Astrocyte (in vitro differentiated cells and primary cell): ENCODE data around the gene DOC2A. TPM values are rescaled to one million over a fixed set of nuclear protein-coding genes. Genes with fewer than 3 reads are reported as not detected.
"Not testable (repeated sequence)": the region's sequence is repeated elsewhere in the genome, so short reads cannot be mapped to it uniquely, and the experiment has no call there.

Experiments used
- DNase-seq: peaks from one replicate; pipeline ENCODE4 v3.0.0-alpha.2; 2010; ENCODE audit warnings: low read depth
- FAIRE-seq: peaks from 2 replicates; lab custom pipeline; 2011; peaks lifted over from hg19 to GRCh38; lab: Jason Lieb, UNC
- H2AFZ ChIP-seq: 2 replicates; pipeline ENCODE4 v1.6.0; 2012; ENCODE audit warnings: low read depth, low read length, inconsistent platforms
- H3K27ac ChIP-seq: 2 replicates; pipeline ENCODE4 v1.5.1; 2011; ENCODE audit warnings: low read depth, low read length, inconsistent platforms
- H3K27me3 ChIP-seq: 2 replicates; pipeline ENCODE4 v1.6.0; 2011; ENCODE audit warnings: low read length, inconsistent platforms; ENCODE audit not compliant: insufficient read depth
- H3K36me3 ChIP-seq: 2 replicates; pipeline ENCODE4 v1.5.1; 2011; ENCODE audit warnings: low read length, inconsistent platforms; ENCODE audit not compliant: insufficient read depth
- H3K4me1 ChIP-seq: 2 replicates; pipeline ENCODE4 v1.5.1; 2011; ENCODE audit warnings: low read length, inconsistent platforms; ENCODE audit not compliant: insufficient read depth
- H3K4me2 ChIP-seq: 2 replicates; pipeline ENCODE4 v1.6.0; 2012; ENCODE audit warnings: low read length, inconsistent platforms
- H3K4me3 ChIP-seq: 2 replicates; pipeline ENCODE4 v1.5.1; 2011; ENCODE audit warnings: low read depth, mild to moderate bottlenecking, low read length, inconsistent platforms; ENCODE audit not compliant: insufficient read depth
- H3K79me2 ChIP-seq: 2 replicates; pipeline ENCODE4 v1.6.0; 2012; ENCODE audit warnings: mild to moderate bottlenecking, low read length, inconsistent platforms; ENCODE audit not compliant: insufficient read depth
- H3K9ac ChIP-seq: 2 replicates; pipeline ENCODE4 v1.6.0; 2012; ENCODE audit warnings: mild to moderate bottlenecking, low read length, inconsistent platforms
- H3K9me3 ChIP-seq: 2 replicates; pipeline ENCODE4 v1.5.1; 2012; ENCODE audit warnings: low read depth, mild to moderate bottlenecking, low read length, inconsistent platforms; ENCODE audit not compliant: insufficient read depth
- H4K20me1 ChIP-seq: 2 replicates; pipeline ENCODE4 v1.6.0; 2012; ENCODE audit warnings: low read length, inconsistent platforms; ENCODE audit not compliant: insufficient read depth
- H3K27ac Mint-ChIP-seq: one replicate; pipeline ENCODE4 v1.8.0; 2021; ENCODE audit warnings: mild to moderate bottlenecking, mixed read lengths; ENCODE audit not compliant: unreplicated experiment
- H3K27me3 Mint-ChIP-seq: one replicate; pipeline ENCODE4 v1.8.0; 2021; ENCODE audit warnings: low read depth, mixed read lengths; ENCODE audit not compliant: unreplicated experiment
- H3K36me3 Mint-ChIP-seq: one replicate; pipeline ENCODE4 v1.8.0; 2021; ENCODE audit warnings: low read depth, mixed read lengths; ENCODE audit not compliant: unreplicated experiment
- H3K4me1 Mint-ChIP-seq: one replicate; pipeline ENCODE4 v1.8.0; 2021; ENCODE audit warnings: low read depth, mixed read lengths; ENCODE audit not compliant: unreplicated experiment
- H3K4me3 Mint-ChIP-seq: one replicate; pipeline ENCODE4 v1.8.0; 2021; ENCODE audit warnings: mild to moderate bottlenecking, moderate library complexity, mixed read lengths; ENCODE audit not compliant: unreplicated experiment
- H3K9me3 Mint-ChIP-seq: one replicate; pipeline ENCODE4 v1.8.0; 2021; ENCODE audit warnings: mild to moderate bottlenecking, mixed read lengths; ENCODE audit not compliant: unreplicated experiment
- CTCF ChIP-seq: IDR thresholded peaks from 2 replicates; pipeline ENCODE4 v1.5.1; 2011; ENCODE audit warnings: low read depth, mild to moderate bottlenecking, inconsistent platforms, low read length, moderate library complexity; ENCODE audit not compliant: insufficient read depth
- EZH2 ChIP-seq: IDR thresholded peaks from 2 replicates; pipeline ENCODE4 v1.6.1; 2012; ENCODE audit warnings: mild to moderate bottlenecking, low read length, inconsistent platforms; ENCODE audit not compliant: insufficient read depth
- total RNA-seq: library from RNA; stranded (reverse); gene quantifications from 2 replicates; pipeline ENCODE4 v1.2.1, GENCODE V29; 2021

The DOC2A gene
- total RNA-seq, 1 donor from 2014 or later, result 0.89 TPM

GRCh38 chr16:30018731-30019158 lies 7.9 kb upstream of the DOC2A start:
- DNase-seq, result no peak
- H3K4me3 Mint-ChIP-seq, result peak overlapping the region; percentile 68
- no peak for TF ChIP-seq CTCF
- no peak for TF ChIP-seq EZH2

GRCh38 chr16:30017937-30018336 lies 7.1 kb upstream of the DOC2A start:
- H3K4me3 ChIP-seq, H3K27me3 Mint-ChIP-seq, FAIRE-seq: not testable (repeated sequence)

More at GRCh38 chr16:30018731-30019158, 7.9 kb upstream of the DOC2A start:
- Histone ChIP-seq H3K4me1 (no peaks in the 10 kb centered on the region), H3K27ac (no peak overlapping the region), H3K9ac (no peak overlapping the region), H3K27me3 (no peaks in the 10 kb centered on the region), H3K9me3 (no peaks in the 10 kb centered on the region), H3K4me2 (no peak overlapping the region), H4K20me1 (no peaks in the 10 kb centered on the region), H2AFZ (no peak overlapping the region), H3K36me3 (no peaks in the 10 kb centered on the region), H3K4me3 (no peak overlapping the region), H3K79me2 (no peaks in the 10 kb centered on the region)
- H3K27ac Mint-ChIP-seq, result peak overlapping the region; percentile 50
- peaks cover 3% of the 10 kb centered on the region for H3K9me3 Mint-ChIP-seq
- no peak for FAIRE-seq
- H3K36me3 Mint-ChIP-seq, result no peaks in the 10 kb centered on the region
- peaks cover 11% of the 10 kb centered on the region for H3K27me3 Mint-ChIP-seq
- H3K4me1 Mint-ChIP-seq, result peaks cover 5% of the 10 kb centered on the region

GRCh38 chr16:30017277-30017656 lies 6.4 kb upstream of the DOC2A start:
- TF ChIP-seq CTCF (no peak), EZH2 (no peak)
- Histone ChIP-seq H3K79me2 (no peaks in the 10 kb centered on the region), H3K4me3 (no peak overlapping the region), H3K27ac (no peak overlapping the region), H3K4me1 (no peaks in the 10 kb centered on the region), H3K4me2 (no peak overlapping the region), H3K9ac (no peak overlapping the region), H3K9me3 (no peaks in the 10 kb centered on the region), H3K27me3 (no peaks in the 10 kb centered on the region), H3K36me3 (no peaks in the 10 kb centered on the region), H4K20me1 (no peaks in the 10 kb centered on the region), H2AFZ (no peak overlapping the region)
- H3K4me3 Mint-ChIP-seq, result no peak overlapping the region
- FAIRE-seq, result no peak
- peaks cover 3% of the 10 kb centered on the region for H3K9me3 Mint-ChIP-seq
- H3K27ac Mint-ChIP-seq, result no peak overlapping the region
- H3K36me3 Mint-ChIP-seq, result no peaks in the 10 kb centered on the region
- H3K4me1 Mint-ChIP-seq, result peaks cover 5% of the 10 kb centered on the region
- no peak for DNase-seq
- peaks cover 11% of the 10 kb centered on the region for H3K27me3 Mint-ChIP-seq

More at GRCh38 chr16:30017937-30018336, 7.1 kb upstream of the DOC2A start:
- H3K27ac Mint-ChIP-seq, H4K20me1 ChIP-seq, H3K9me3 Mint-ChIP-seq, H3K79me2 ChIP-seq, H3K4me1 ChIP-seq, H3K36me3 ChIP-seq, H3K9me3 ChIP-seq, H3K9ac ChIP-seq, H3K4me2 ChIP-seq, H3K27me3 ChIP-seq, H3K4me3 Mint-ChIP-seq, H3K36me3 Mint-ChIP-seq, H3K27ac ChIP-seq, H2AFZ ChIP-seq, DNase-seq, H3K4me1 Mint-ChIP-seq: not testable (repeated sequence)
